Cardiac septum (tissue), 1 donor: Measurements from ENCODE around the gene TMEM245. TPM values are rescaled to one million over a fixed set of nuclear protein-coding genes. Genes with fewer than 3 reads are reported as not detected.

Experiments used
- DNase-seq: peaks from one replicate; pipeline ENCODE4 v3.0.0-alpha.2; 2020; ENCODE audit warnings: low spot score
- intact Hi-C: fragments of 100-400 bp; cut with DNase I; formaldehyde crosslinking; loops from one replicate; pipeline ENCODE4 v1.14.0; 2022
- long read RNA-seq: library from polyadenylated mRNA; unstranded; transcript quantifications from one replicate; pipeline ENCODE4 v2.0.0, GENCODE V29; 2021
- total RNA-seq: library from RNA; stranded (reverse); fragmentation: NEBNext Ultra II Directional; extraction: Animal tissue kit (Norgen Biotek cat#: 25700); gene quantifications from one replicate; pipeline ENCODE4 v1.2.1, GENCODE V29; 2021
- donor health status: DM: no; HTN: no; CAD: no.

Gene TMEM245
- total RNA-seq = 73.7 TPM
- long read RNA-seq, full-length matches to known transcripts = 29 of 189 reads
- long read RNA-seq, partial matches to known transcripts = 28 of 189 reads
- long read RNA-seq, other reads (novel, unspliced or antisense) = 132 of 189 reads

DNA sequence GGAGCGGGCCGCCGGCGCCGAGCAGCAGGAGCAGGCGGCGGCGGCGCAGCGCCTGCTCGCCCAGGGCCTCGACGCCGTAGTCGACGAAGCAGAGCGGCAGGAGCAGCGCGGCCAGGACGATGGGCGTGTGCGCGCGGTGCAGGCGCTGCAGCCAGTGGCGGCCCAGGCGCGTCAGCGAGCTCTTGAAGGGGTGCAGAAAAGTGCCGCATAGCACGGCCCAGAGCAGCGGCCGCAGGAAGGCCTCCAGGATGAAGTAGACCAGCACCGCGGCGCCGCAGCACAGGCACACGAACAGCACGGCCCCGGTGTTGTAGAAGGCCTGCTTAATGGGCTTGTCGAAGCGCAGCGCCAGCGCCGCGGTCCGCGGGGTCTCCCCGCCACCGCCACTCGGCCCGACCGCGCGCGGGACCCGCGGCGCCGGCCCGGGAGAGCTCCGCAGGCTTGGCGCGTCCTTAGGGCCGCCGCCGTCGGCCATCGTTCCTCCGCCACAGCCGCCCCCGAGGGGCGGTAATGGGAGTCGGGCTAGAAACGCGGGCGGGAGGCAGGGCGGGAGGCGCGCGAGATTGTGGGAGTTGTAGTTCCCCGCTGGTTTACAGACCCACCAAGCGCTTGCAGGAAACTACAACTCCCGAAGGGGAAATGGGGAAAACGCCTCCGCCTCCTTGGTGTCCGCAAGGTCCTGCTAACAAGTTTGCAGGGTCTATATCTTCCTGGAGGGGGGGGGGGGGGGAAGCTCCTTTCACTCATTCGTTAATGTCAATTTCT lies at the start of gene TMEM245:
Gene TMEM245, minus strand, starts transcription at position 509 of the 765 bp plus-strand sequence. Its CDS starts 34 bp downstream, at position 475.
- DNase-seq = peak; percentile 97
- intact Hi-C loops = loop anchor here (2.0 to 5.0 kb wide), 3 partner anchors 21 to 167 kb away; partner anchors contain the start of gene CTNNAL1

GRCh38 chr9:109168170-109168569 lies 48.4 kb upstream of the TMEM245 start:
- no peak for DNase-seq
- intact Hi-C loops = no loop called here

- intact Hi-C loops = no loop called here
- DNase-seq = no peak
Measured at GRCh38 chr9:109167716-109168115, 48.0 kb upstream of the TMEM245 start.

- DNase-seq = no peak
- intact Hi-C loops = no loop called here
Measured at GRCh38 chr9:109166771-109167601, 47.2 kb upstream of the TMEM245 start, which contains the start of gene FRRS1L. Gene FRRS1L, minus strand, starts transcription at chr9:109167249. Its CDS starts 111 bp downstream, at chr9:109167138.

DNA sequence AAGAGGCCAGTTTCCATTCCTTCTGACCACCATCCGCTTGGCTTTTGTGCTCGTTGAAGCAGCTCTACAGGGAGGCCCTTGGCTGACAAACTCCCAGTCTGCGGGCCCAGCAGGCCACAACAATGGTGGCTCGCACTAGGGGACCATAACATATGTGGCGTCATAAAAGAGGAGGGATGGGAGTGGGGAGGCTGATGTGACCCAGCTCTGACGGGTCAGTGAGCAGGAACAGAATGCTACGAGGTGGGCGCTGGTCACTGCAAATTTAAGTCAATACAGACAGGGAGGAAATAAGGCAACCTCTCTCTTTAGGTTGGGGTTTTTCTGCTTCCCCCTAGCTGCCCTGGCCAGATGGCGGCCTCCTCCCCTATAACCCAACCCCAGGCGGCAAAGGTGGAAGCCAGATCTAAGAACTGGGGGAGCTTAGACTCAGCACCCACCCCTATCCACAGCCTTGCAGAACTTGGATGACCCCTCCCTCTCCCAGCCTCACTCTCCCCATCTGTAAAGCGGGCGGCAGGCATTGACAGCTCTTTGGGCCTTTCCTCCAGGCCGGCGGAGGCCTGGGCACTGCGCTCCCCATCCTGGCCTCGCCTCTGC lies 46.5 kb upstream of the TMEM245 start:
- DNase-seq = no peak
- intact Hi-C loops = no loop called here

- DNase-seq = no peak
- intact Hi-C loops = no loop called here
Measured at GRCh38 chr9:109164042-109164441, 44.3 kb upstream of the TMEM245 start.

DNA sequence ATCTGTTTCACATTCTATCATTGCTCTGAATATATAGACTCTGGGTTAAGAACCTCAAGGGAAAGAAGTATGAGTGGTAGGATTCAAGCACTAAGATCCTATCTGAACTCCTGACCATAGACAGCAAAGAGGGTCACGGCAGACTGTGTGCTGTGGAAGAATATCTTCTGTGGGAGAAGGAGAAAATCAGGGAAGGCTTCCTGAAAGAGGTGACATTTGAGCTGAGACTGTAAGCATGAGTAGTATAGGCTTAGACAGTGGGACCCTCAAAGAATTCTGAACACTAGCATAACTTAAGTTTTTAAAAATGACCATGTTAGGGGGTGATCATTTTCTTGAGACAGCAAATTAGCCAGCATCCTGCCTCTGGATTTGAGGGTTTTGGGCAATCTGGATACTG lies 43.4 kb upstream of the TMEM245 start:
- intact Hi-C loops = no loop called here
- no peak for DNase-seq

DNA sequence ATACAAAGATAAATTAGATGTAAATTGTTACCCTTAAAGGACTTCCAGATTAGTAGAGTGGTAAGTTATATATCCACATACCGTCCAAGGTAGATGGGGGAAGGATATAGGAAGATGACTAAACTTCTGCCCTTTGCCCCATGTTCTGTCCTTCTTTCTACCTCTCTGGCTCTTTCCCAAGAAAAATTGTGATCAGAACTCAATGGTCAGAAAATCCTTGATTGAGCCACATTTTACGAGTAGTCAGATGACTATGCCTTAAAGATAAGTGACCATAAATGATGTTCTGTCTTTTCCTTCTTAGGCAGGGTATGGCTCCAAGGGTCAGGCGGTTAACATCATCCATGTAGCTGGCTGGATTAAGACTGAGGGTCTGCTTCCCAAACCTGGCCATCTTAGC lies 42.9 kb upstream of the TMEM245 start:
- intact Hi-C loops = no loop called here
- no peak for DNase-seq

DNA sequence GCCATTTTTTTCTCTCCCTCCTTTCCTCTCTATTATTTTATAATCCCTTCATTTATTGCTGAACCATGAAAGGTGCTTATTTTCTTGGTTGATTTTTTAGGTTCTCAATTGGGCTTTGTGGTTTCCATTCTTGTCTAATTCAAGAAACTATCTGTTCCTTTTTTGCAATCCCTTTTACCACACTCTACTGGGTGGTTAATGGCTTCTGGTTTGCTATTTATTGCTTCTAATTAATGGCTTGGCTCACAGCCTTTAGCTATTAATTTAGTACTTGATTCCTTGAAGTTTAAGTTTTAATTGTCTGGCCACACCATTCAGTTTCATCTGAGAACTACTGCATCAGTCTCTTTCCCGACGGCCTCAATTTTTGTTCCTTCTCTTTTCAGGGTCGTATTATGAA lies 41.7 kb upstream of the TMEM245 start:
- no peak for DNase-seq
- intact Hi-C loops = no loop called here

DNA sequence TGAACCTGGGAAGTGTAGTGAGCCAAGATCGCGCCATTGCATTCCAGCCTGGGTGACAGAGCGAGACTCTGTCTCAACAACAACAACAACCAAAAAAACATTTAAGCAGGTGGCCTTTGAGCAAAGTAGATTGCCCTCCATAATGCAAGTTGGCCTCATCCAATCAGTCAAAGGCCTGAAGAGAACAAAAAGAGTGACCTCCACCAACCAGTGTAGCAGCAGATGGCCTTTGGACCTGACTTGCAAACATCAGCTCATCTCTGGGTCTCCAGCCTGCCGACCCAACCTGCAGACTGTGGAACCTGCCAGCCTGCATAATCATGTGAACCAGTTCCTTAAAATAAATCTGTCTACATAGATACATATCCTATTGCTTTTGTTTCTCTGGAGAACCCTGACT lies 39.8 kb upstream of the TMEM245 start:
- no peak for DNase-seq
- intact Hi-C loops = no loop called here

DNA sequence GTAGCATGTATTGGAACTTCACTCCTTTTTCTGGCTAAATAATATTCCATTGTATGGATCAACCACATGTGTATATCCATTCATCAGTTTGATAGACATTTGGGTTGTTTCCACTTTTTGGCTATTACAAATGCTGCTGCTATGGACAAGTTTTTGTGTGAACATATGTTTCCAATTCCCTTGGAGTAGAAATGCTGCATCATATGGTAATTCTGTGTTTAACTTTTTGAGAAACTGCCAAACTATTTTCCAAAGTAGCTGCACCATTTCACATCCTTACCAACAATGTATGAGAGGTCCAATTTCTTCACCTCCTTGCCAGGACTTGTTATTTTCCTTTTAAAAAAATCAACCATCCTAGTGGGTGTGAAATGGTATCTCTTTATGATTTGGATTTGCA lies 38.9 kb upstream of the TMEM245 start:
- intact Hi-C loops = no loop called here
- no peak for DNase-seq

DNA sequence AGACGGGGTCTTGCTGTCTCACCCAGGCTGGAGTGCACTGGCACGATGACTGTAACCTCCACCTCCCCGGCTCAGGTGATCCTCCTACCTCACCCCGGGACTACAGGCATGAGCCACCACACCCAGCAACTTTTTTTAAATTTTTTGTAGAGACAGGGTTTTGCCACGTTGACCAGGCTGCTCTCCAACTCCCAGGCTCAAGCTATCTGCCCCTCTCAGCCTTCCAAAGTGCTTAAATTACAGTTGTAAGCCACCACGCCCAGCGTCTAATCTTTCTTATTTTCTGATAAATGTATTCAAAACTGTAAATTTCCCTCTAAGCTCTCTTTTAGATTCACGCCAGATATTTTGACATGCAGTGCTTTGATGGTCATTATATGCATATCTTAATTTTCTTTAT lies 37.0 kb upstream of the TMEM245 start:
- intact Hi-C loops = no loop called here
- DNase-seq = no peak

- intact Hi-C loops = no loop called here
Measured at GRCh38 chr9:109150925-109151545, 31.3 kb upstream of the TMEM245 start.

GRCh38 chr9:109149722-109150121 lies 30.0 kb upstream of the TMEM245 start:
- DNase-seq = no peak
- intact Hi-C loops = no loop called here

More at GRCh38 chr9:109150925-109151545, 31.3 kb upstream of the TMEM245 start:
- no peak for DNase-seq

GRCh38 chr9:109149089-109149488 lies 29.3 kb upstream of the TMEM245 start:
- no peak for DNase-seq
- intact Hi-C loops = no loop called here

GRCh38 chr9:109145051-109145450 lies 25.3 kb upstream of the TMEM245 start:
- no peak for DNase-seq
- intact Hi-C loops = no loop called here

DNA sequence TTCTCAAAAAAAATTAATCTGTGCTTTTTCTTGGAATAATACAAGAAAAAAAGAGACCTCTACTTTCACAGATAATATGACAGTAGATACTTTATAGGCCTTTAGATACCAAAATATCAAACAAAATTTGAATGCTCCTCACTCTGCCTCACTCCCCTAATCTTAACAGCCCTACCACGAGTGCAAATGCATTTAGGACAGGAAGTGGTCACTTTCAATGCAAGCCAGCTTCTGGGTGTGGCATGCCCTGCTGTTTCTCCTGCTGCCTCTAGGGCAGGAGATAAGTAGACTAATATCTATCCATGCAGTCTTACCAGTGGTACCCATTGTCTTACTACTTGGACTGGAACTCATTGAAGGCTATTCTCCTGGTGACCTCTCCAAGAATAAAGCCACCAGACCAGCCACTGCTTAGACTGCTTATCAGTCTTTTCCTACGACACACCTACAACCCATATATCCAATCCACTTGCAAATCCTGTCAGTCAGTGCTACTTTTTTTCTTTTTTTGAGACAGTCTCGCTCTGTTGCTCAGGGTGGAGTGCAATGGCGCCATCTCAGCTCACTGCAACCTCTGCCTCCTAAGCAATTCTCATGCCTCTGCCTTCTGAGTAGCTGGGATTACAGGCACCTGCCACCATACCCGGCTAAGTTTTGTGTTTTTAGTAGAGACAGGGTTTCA lies 24.3 kb upstream of the TMEM245 start:
- intact Hi-C loops = no loop called here
- DNase-seq = no peak

DNA sequence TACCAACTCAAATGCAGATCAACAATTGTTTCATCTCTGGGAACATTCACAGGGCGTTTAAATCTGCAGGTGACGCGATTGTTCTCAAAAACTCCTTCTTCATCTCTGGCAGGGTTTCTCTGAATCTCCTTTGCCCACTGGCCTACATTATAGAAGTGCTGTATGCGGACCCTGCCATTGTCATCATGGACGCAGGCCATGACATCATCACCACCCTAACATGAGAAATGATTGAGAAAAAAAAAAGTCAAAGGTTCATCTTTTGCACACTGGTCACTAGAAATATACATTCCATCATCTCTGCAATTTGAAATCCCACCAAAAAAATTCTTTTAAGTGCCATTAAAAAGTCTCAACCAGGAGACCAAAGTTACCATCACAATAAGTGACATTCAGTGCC lies 21.6 kb upstream of the TMEM245 start:
- no peak for DNase-seq
- intact Hi-C loops = no loop called here

GRCh38 chr9:109139851-109140250 lies 20.1 kb upstream of the TMEM245 start:
- intact Hi-C loops = no loop called here
- no peak for DNase-seq
